CD4-positive, alpha-beta T cell treated with Interleukin-21 for 1 hour (primary cell): ENCODE measurements around the gene ZNF814.
"Not testable (repeated sequence)": the region's sequence is repeated elsewhere in the genome, so short reads cannot be mapped to it uniquely, and the experiment has no call there.

Experiments used
- DNase-seq: peaks from one replicate; pipeline ENCODE4 v3.0.0-alpha.2; 2020

ZNF814 gene

GRCh38 chr19:57888560-57889231 is at the start of gene ZNF814:
ZNF814 (minus strand) TSS chr19:57889037; CDS start chr19:57888802, 235 bp downstream.
- DNase-seq = peak; percentile 90

GRCh38 chr19:57935731-57936130 is 46.9 kb upstream of the ZNF814 start:
- DNase-seq = no peak

GRCh38 chr19:57934820-57935665 is 46.2 kb upstream of the ZNF814 start, which contains the start of gene ZNF418:
ZNF418 (minus strand) TSS chr19:57935402; CDS start chr19:57933822, 1,580 bp downstream.
- DNase-seq = peak; percentile 70

- DNase-seq = no peak
These were observed 38.8 kb upstream of the ZNF814 start for GRCh38 chr19:57927587-57927986.

- DNase-seq = peak; percentile 94
These were observed 27.5 kb upstream of the ZNF814 start, which contains the start of gene ZNF417 for GRCh38 chr19:57916168-57916995. ZNF417 (minus strand) TSS chr19:57916592; CDS start chr19:57916411, 181 bp downstream.

GRCh38 chr19:57914531-57914930 is 25.7 kb upstream of the ZNF814 start:
- DNase-seq = no peak

GRCh38 chr19:57907394-57907793 is 18.6 kb upstream of the ZNF814 start:
- DNase-seq = no peak

- DNase-seq = no peak
These were observed 16.4 kb upstream of the ZNF814 start for GRCh38 chr19:57905258-57905657.

- DNase-seq = no peak
These were observed 14.9 kb upstream of the ZNF814 start for GRCh38 chr19:57903618-57904184.

GRCh38 chr19:57900311-57900710 is 11.5 kb upstream of the ZNF814 start:
- no peak for DNase-seq

GRCh38 chr19:57890706-57891105 is 1.9 kb upstream of the ZNF814 start:
- DNase-seq = not testable (repeated sequence)

GRCh38 chr19:57888107-57888559 is 704 bp downstream of the ZNF814 start:
- no peak for DNase-seq

GRCh38 chr19:57887195-57887941 is 1.5 kb downstream of the ZNF814 start:
- DNase-seq = no peak

- DNase-seq = no peak
These were observed 2.8 kb downstream of the ZNF814 start for GRCh38 chr19:57886046-57886445.

GRCh38 chr19:57873883-57874799 is 14.7 kb downstream of the ZNF814 start:
- not testable (repeated sequence) for DNase-seq

- DNase-seq = no peak
These were observed 16.4 kb downstream of the ZNF814 start for GRCh38 chr19:57872450-57872849.

GRCh38 chr19:57870225-57870624 is 18.6 kb downstream of the ZNF814 start:
- no peak for DNase-seq

- not testable (repeated sequence) for DNase-seq
These were observed 19.2 kb downstream of the ZNF814 start for GRCh38 chr19:57869655-57870054.

GRCh38 chr19:57867868-57868492 is 20.9 kb downstream of the ZNF814 start:
- no peak for DNase-seq

GRCh38 chr19:57862351-57862750 is 26.5 kb downstream of the ZNF814 start:
- DNase-seq = not testable (repeated sequence)
